ENCODE data around the gene ZNF148.

- TF ChIP-seq CTCF (IDR thresholded peaks at IDR 0.05; ENCODE audit: borderline replicate concordance, extremely low read depth, low read length, poor library complexity, severe bottlenecking) (no peak), EZH2 (IDR thresholded peaks at IDR 0.05; ENCODE audit: borderline replicate concordance, low read depth, low read length, severe bottlenecking) (no peak)
These were observed 64.5 kb downstream of the ZNF148 start for GRCh38 chr3:125310623-125311081.
